GM21447 (cell line): ENCODE data around the gene MRPL10.

Source experiments
- ATAC-seq: cut with Tn5 transposase; IDR thresholded peaks from one replicate; pipeline ENCODE4 v1.9.1; 2021; ENCODE audit not compliant: unreplicated experiment

The MRPL10 gene

GRCh38 chr17:47860386-47860785 lies 29.0 kb upstream of the MRPL10 start:
- no peak for ATAC-seq

GRCh38 chr17:47857551-47858455 lies 26.5 kb upstream of the MRPL10 start:
- no peak for ATAC-seq

GRCh38 chr17:47856830-47857229 lies 25.5 kb upstream of the MRPL10 start:
- ATAC-seq: no peak

DNA sequence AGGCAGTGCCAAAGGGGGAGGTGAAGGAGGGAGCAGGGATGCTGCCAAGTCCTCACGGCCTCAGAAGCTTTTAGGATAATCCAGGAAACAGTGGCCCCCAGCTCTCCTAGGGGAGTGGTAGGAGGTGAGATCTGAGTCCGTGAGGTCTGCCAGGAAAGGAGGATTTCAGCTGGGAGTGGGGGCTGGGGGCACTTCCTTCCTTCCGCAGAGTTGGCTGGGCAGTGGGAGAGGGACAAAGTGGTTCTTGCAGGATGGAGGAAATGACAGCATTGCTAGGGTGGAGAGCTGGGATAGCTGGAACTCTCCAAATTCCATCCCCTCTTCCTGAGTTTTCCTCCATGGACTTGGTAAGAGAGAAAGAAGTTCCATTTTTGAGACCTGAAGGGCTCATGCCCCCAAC lies 24.4 kb upstream of the MRPL10 start:
- ATAC-seq: no peak

- ATAC-seq: no peak
These were observed 22.3 kb upstream of the MRPL10 start for GRCh38 chr17:47853616-47854015.

GRCh38 chr17:47852113-47852949 lies 21.0 kb upstream of the MRPL10 start:
- no peak for ATAC-seq

DNA sequence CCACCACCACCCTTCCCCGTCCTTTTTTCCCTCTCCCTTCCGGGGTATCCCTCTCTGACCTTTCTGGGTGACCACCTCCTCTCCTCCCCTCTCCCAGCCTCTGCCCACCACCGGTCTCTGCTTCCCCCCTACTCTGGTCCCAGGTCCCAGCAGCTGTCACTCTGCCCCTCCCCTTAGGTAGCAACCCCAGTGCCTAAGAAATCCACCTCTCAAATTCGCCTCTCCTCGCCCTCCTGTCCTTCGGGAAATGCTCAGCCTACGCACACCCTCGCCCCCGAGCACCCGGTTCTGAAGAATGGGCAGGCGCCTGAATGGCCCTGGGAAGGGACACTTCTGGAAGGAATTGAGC lies 20.4 kb upstream of the MRPL10 start:
- no peak for ATAC-seq

DNA sequence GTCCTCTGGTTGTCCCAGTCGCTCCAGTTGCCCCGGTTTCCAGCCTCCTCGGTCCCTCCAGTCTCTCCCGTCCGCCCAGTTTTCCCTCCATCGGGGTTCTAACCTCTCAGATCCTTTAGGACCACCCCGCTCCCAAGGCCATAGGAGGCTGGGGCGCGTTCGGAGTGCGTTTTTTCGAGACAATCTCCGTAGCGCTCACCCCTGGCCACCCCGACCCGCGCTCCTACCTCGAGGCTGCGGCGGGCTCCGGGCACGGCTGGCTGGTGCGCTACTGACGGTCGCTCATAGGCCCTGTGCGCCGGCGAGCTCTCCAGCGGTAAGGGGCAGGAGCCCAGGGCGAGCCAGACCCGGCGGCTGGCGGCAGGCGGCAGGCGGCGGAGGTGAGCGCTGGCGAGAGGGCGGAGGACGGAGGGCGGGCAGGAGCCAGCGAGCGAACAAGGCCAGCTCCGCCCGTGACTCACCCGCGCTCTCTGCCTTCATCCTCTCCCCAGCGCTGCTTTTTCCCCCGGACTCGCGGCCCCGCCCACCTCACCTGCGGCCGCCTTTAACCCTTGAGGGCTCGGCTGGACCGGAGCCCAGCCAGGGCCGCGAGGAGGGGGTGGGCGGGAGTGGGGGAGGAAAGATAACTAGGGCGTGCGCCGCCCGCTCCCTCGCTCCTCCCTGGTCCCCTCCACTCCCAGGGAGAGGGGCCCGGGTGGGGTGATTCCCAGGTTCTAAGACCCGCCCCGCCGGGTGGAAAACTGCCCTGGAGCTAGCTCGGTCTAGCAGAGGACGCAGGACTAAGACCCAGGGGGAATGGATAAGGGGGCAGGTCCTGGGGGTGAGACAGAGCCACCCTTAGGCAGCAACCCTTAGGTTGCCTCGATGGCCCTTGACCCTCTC lies 19.6 kb upstream of the MRPL10 start, which contains the start of gene SP6:
TSS of gene SP6 (minus strand) at position 472 of the 882 bp plus-strand sequence. CDS start 2,734 bp downstream, outside the sequence.
- no peak for ATAC-seq

DNA sequence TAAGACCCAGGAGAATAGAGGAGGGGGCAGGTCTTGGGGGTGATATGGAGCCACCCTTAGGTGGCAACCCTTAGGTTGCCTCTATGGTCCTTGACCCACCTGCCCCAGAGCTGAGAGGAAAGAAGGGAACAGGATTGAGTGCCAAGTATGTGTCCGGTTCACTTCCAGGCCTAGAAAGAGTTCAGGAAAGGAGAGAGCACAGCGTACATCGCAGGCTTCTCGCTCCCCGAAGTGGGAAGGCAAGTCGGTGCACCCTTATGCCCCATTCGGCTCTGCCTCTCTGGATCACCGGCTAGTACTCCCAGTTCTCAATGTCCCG lies 19.0 kb upstream of the MRPL10 start:
- ATAC-seq: no peak

DNA sequence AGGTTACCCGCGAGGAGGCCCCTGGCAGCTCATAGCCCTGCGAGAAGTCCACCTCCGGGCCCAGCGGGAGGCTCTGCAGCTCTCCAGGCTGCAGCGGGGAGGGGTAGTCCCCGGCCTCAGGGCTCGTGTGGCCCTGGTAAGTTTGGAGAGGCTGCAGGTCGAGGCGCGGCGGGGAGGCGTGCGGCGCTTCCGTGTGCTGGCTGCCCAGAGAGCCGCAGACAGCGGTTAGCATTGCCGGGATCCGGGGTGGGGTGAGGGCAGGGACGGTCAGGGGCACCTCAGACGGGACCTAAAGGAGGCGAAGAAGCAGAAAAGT lies 16.8 kb upstream of the MRPL10 start:
- ATAC-seq: no peak

- no peak for ATAC-seq
These were observed 16.2 kb upstream of the MRPL10 start for GRCh38 chr17:47847341-47848197.

DNA sequence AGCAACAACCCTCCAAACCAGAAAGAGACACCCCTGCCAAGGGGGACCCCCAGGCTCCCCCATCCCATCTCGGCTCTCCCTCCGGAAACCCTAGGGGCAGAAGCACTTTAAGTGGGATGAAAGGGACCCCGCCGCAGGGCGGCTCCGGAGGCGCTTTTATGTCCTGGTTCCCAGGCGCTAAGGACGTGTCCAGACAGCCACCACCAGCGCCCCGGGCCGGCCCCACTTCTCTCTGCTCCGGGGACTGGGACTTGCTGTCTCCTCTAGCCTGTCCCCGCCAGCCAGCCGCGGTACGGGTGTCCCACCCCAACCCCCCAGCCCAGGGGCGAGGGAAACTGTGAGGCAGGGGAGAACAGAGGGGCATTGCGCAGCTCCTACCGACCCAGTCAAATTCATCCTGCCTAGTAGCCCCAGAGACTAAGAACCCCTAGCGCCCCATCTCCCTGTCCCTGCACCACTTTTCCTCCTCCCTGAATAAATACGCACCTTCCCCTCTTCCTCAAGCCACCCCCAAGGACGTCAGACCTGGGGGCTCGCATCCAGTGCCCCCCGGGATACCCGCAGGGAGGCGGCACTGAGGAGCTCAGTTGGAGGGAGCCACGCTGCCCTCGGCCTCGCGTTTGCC lies 15.5 kb upstream of the MRPL10 start:
- ATAC-seq: no peak

DNA sequence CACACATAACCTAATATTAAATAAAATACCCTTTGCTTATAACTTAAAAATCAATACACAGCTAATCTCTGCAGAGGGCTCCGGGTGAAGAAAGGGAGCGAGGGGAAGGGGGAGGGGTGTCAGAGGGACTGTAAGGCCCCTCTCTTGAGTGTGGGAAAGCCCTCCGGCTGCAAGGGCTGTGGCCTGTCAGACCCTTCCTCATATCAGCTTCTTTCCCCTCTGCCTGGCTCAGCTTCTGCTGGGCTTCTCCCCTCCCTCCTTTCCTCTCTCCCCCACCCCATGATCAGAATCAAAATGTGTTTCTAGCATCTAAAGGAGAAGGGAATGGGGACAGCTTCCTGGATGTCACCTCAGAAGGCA lies 14.4 kb upstream of the MRPL10 start:
- ATAC-seq: no peak

DNA sequence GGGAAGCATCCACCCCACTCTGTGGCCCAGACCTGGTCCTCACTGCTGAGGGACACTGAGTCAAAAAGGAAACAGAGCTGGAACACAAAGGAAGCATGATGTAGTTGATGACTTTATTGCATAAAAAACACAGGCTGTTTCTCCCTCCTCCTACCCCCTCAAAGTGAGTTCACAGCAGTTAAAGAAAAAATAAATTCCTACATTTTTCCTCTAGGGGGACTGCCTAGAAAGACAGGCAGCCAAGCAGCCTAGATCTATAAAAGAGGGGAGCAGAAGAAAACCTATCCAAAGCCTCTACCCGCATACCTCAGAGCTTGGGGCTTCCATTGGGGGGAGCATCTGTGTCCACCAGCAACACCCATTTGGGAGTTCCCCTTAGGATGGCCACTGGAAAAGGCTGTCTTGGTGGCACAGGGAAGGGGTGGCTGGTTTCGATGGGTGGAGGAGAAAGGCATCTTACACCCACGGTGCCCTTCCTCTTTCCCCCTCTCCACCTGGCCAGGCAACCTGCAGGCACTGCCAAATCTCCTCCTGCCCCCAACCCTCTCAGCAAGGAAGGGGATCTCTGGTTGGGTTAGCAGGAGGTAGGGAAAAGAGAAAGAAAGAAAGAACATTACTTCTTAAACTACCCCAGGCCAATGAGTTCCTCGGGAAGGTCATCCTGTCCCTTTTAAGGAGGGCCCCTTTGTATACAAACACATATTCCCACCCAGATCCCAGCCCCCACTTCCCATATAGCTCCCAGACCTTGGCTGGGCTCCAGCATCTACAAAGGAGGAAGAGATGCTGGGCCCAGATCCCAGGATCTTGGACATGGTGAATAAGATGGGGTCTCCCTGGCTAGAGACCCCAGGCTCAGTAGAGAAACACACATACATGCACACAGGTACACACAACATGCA lies 13.7 kb upstream of the MRPL10 start:
- no peak for ATAC-seq

DNA sequence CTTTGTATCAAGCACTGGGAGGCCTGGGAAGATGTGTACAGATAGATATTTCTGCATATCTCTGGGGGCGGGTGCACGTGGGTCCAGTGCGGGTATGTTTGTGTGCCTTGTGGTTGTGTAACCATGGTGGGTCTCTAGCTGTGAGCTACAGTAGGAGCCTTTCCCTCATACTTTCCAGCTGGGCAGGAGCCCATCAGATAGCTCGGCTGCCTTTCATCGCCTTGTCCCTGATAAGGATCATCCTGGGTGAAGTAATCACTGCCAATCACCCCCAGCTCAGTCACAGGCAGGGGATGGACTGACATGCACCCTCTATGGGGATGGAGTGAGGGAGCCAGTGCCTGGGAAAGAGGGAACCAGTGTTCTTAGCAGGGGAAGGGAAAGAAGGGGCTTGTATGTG lies 12.9 kb upstream of the MRPL10 start:
- ATAC-seq: no peak

GRCh38 chr17:47843391-47843730 lies 12.0 kb upstream of the MRPL10 start:
- no peak for ATAC-seq

DNA sequence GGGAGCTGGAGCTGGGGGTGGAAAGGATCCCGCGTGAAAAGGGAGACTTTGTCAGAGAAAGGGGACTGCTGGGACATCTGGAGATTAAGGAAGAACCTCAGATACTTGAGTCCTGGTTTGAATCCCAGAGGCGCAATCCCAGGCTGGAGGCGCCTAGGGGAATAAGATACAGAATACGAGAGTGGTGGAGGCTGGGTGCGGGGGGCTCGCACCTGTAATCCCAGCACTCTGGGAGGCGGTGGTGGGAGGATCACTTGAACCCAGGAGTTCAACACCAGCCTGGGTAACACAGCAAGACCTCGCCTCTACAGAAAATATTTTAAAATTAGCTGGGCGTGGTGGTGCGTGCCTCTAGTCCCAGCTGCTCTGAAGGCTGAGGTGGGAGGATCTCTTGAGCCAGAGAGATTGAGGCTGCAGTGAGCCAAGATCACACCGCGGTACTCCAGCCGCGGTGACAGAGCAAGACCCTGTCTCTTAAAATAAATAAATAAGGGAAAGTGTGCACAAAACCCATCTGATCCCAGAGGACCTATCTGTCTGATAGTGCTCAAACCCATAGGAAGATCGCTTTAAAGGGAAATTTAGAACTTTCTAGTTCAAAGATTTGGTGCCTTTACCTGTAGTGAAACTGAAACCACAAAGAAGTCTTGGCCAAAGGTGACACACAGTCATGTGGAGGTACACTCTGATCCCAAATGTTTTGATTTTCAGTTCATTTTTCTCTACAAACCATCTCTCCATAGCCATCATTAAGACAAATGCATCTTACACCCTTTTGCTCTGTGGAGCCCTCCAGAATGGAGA lies 10.3 kb upstream of the MRPL10 start:
- ATAC-seq: no peak

GRCh38 chr17:47840742-47841487 lies 9.6 kb upstream of the MRPL10 start, which contains the start of gene SCRN2:
SCRN2 (minus strand) TSS chr17:47841273; CDS start chr17:47840843, 430 bp downstream.
- peak; percentile 80 for ATAC-seq
